A673 (cell line): ENCODE measurements around the gene GABRG3.

Source experiments
- EZH2 ChIP-seq: fragments of 200-600 bp; sonication (generic); IDR thresholded peaks from 2 replicates; pipeline ENCODE4 v1.6.1; 2017; ENCODE audit warnings: borderline replicate concordance, low read depth, mild to moderate bottlenecking, mixed read lengths, antibody characterized with exemption, low read length; ENCODE audit not compliant: poor library complexity, severe bottlenecking
- TF ChIP-seq, protein P1 (sequence below): fragments of 300-800, 200-600 bp; sonication (generic); conservative IDR thresholded peaks from 2 replicates; pipeline ENCODE4 v1.5.1; 2017; ENCODE audit warnings: low read depth, mild to moderate bottlenecking, antibody characterized with exemption, low read length, moderate library complexity, mixed read lengths

DNA sequence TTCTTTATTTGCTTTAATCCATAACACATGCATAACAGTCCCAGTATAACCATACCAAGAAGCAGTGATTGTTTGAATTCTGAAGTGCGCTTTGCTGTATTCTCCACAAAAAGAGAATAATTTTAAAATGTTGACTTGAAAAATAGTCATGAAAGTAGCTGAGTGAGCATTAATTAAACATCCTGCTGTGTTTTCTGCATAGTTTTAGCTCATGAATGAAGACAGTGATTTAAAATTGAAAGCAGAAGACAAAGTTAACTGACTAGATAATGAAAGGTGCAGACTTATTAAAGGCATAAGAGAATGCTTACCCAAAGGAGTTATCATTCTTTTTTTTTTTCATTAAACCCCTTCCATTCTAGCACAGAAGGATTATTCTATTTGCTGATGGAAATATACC lies 143.5 kb downstream of the GABRG3 start:
- TF ChIP-seq, protein P1, sequence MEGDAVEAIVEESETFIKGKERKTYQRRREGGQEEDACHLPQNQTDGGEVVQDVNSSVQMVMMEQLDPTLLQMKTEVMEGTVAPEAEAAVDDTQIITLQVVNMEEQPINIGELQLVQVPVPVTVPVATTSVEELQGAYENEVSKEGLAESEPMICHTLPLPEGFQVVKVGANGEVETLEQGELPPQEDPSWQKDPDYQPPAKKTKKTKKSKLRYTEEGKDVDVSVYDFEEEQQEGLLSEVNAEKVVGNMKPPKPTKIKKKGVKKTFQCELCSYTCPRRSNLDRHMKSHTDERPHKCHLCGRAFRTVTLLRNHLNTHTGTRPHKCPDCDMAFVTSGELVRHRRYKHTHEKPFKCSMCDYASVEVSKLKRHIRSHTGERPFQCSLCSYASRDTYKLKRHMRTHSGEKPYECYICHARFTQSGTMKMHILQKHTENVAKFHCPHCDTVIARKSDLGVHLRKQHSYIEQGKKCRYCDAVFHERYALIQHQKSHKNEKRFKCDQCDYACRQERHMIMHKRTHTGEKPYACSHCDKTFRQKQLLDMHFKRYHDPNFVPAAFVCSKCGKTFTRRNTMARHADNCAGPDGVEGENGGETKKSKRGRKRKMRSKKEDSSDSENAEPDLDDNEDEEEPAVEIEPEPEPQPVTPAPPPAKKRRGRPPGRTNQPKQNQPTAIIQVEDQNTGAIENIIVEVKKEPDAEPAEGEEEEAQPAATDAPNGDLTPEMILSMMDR = no peak
- no peak for TF ChIP-seq EZH2
